SK-N-MC (cell line): ENCODE measurements around the gene FCER2.

Experiments
- EZH2 ChIP-seq: fragments of 200-600 bp; sonication (generic); IDR thresholded peaks from one replicate; pipeline ENCODE4 v1.6.1; 2017; ENCODE audit warnings: antibody characterized with exemption
- FOXP2 ChIP-seq: optimal IDR thresholded peaks from 2 replicates; pipeline ENCODE3; 2011; ENCODE audit warnings: mild to moderate bottlenecking, moderate library complexity; ENCODE audit not compliant: insufficient read depth; ENCODE audit errors: extremely low read length, control extremely low read depth
- POLR2AphosphoS5 ChIP-seq: IDR thresholded peaks from 2 replicates; pipeline ENCODE4 v1.6.1; 2012; ENCODE audit warnings: mild to moderate bottlenecking, low read depth, low read length, borderline replicate concordance

DNA sequence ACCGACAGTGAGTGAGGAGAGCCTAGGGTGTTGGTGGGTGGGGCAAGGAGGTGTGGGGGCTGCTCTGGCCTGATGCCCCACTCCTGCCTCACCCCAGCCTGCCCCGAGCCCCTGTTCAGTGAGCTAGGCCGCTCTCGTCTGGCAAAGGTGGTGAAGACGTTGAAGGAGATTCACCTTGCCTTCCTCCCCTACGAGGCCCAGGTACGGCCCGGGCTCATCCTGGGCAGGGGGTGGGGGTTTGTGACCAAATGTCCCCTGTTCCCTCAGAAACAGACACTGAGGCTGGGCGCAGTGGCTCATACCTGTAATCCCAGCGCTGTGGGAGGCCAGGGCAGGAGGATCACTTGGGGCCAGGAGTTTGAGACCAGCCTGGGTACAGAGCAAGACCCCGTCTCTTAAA is 61.1 kb downstream of the FCER2 start:
- TF ChIP-seq POLR2AphosphoS5 (no peak), EZH2 (no peak), FOXP2 (no peak)
